ENCODE data around the gene SHROOM3. TPM values are rescaled to one million over a fixed set of nuclear protein-coding genes. Genes with fewer than 3 reads are reported as not detected.

The SHROOM3 gene
- total and polyA plus RNA-seq, 8 donors, result 13.5 to 96.9 (median 16.9) TPM

DNA sequence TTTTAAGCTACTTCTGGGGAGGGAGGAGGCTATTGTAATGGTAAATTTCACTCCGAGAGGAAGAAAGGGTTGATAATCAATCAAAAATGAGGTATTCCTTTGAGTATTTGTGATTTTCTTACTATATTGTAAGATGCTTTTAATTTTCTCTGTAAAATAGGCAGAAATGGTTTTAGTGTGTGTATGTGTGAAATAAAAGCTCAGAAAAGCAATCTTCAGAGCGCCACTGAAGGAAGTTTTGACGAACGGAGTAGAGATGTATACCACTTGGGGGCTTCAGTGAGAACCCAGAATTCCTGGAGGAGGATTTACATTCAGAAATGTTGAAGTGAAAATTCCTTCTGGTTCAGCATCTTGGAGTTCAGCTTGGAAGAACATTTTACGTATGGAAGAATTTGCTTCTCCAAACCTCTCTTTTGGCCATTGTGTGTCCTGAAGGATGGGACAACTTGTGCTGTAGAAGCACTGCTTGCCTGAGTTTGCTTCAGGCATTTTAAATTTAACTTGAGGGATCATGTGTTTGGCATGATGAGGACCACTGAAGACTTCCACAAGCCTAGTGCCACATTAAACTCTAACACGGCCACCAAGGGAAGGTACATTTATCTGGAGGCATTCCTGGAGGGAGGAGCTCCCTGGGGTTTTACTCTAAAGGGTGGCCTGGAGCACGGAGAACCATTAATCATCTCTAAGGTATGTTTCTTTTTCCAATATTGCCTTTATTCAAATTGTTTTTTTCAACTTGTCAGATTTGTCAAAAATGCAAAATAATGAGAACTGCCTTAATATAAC lies 695 bp downstream of the SHROOM3 start:
- Histone ChIP-seq H3K9me3 (no peaks in the 10 kb centered on the region), H3K27ac (peak overlapping the region; percentile 42 to 46), H3K4me1 (no peaks in the 10 kb centered on the region), H3K27me3 (peaks cover 0 to 25% of the 10 kb centered on the region in 2 donors), H3K36me3 (no peaks in the 10 kb centered on the region), H3K4me3 (peak overlapping the region; percentile 6 to 19)
- TF ChIP-seq CTCF (IDR thresholded peaks at IDR 0.05), result no peak
- intact Hi-C loops (cut with DNase I), result no loop called here
- ATAC-seq (peak; percentile 33), DNase-seq (no peak)

DNA sequence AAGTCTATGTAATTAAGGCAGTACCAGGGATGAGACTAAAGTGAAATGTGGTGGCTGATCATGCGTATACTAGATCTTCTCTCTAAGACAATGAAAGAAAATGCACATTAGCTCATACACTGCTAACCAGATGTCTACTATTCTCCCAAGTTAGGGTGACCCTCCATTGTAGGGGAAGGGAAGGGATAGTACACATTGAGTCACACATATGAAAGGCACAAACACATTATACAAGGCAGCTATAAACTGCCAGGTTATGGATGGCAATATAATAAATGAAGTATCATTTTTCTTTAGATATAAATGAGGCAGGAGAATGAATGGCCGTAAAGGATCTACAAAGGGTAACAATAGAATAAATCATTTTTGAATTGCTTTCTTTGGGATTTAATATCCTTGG lies 4.5 kb downstream of the SHROOM3 start:
- Histone ChIP-seq H3K27ac (no peak overlapping the region), H3K27me3 (peaks cover 0 to 22% of the 10 kb centered on the region in 2 donors), H3K9me3 (no peaks in the 10 kb centered on the region), H3K4me1 (no peaks in the 10 kb centered on the region), H3K36me3 (no peaks in the 10 kb centered on the region), H3K4me3 (no peak overlapping the region)
- ATAC-seq, result no peak
- TF ChIP-seq CTCF (IDR thresholded peaks at IDR 0.05), result no peak
- intact Hi-C loops (cut with DNase I), result no loop called here
- DNase-seq, result no peak

DNA sequence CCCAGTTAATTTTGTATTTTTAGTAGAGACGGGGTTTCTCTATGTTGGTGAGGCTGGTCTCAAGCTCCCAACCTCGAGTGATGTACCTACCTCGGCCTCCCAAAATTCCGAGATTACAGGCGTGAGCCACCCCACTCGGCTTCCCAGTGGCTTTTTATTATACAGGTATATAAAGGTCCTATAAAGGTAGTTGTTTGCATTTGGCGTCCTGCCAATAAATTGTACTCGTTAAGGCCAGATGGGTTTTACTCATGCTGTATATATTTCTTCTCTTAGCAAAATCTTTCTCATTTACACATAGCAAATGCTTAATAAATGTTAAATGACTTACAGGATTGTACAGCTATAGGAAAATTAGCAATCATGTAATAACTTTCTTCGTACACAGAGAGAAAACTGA lies 6.9 kb downstream of the SHROOM3 start:
- H3K27me3 ChIP-seq, result peaks cover 0 to 6% of the 10 kb centered on the region in 2 donors
- no peaks in the 10 kb centered on the region for H3K9me3 ChIP-seq
- no peak for TF ChIP-seq CTCF (IDR thresholded peaks at IDR 0.05)
- no peaks in the 10 kb centered on the region for H3K36me3 ChIP-seq
- ATAC-seq (no peak), DNase-seq (no peak)
- H3K27ac ChIP-seq, result no peak overlapping the region
- H3K4me3 ChIP-seq, result no peak overlapping the region
- intact Hi-C loops (cut with DNase I), result no loop called here
- no peaks in the 10 kb centered on the region for H3K4me1 ChIP-seq

GRCh38 chr4:76442807-76443206 lies 7.8 kb downstream of the SHROOM3 start:
- ATAC-seq (no peak), DNase-seq (no peak)
- no peaks in the 10 kb centered on the region for H3K27me3 ChIP-seq
- H3K4me3 ChIP-seq, result no peak overlapping the region
- no peaks in the 10 kb centered on the region for H3K4me1 ChIP-seq
- H3K27ac ChIP-seq, result no peak overlapping the region
- no peaks in the 10 kb centered on the region for H3K9me3 ChIP-seq
- intact Hi-C loops (cut with DNase I), result no loop called here
- H3K36me3 ChIP-seq, result no peaks in the 10 kb centered on the region
- no peak for TF ChIP-seq CTCF (IDR thresholded peaks at IDR 0.05)

GRCh38 chr4:76443376-76443775 lies 8.3 kb downstream of the SHROOM3 start:
- ATAC-seq (no peak), DNase-seq (no peak)
- intact Hi-C loops (cut with DNase I), result no loop called here

More at GRCh38 chr4:76443376-76443775, 8.3 kb downstream of the SHROOM3 start:
- no peaks in the 10 kb centered on the region for H3K9me3 ChIP-seq
- H3K27ac ChIP-seq, result no peak overlapping the region
- no peak for TF ChIP-seq CTCF (IDR thresholded peaks at IDR 0.05)
- no peaks in the 10 kb centered on the region for H3K4me1 ChIP-seq
- no peaks in the 10 kb centered on the region for H3K36me3 ChIP-seq
- H3K27me3 ChIP-seq, result no peaks in the 10 kb centered on the region
- no peak overlapping the region for H3K4me3 ChIP-seq

Data from left lung (tissue), 10 donors.